HepG2 (cell line): ENCODE data around the gene SZRD1. TPM values are rescaled to one million over a fixed set of nuclear protein-coding genes. Genes with fewer than 3 reads are reported as not detected.

Experiments used
- CREB1 ChIP-seq, 2 experiments: fragments of 450-650 bp in 1 of 2; IDR thresholded peaks; 2 replicates each; pipeline ENCODE4 v1.6.1; 2016 to 2017; ENCODE audit warnings: control low read depth in 1 of 2, mild to moderate bottlenecking in 1 of 2, missing compliant biosample characterization in 1 of 2, missing genetic modification characterization in 1 of 2
- ELF3 ChIP-seq: IDR thresholded peaks from 2 replicates; pipeline ENCODE4 v1.6.1; 2016; ENCODE audit warnings: missing genetic modification reagents, missing compliant biosample characterization
- MED13 ChIP-seq: sonication (generic); formaldehyde crosslinking; IDR thresholded peaks from 2 replicates; pipeline ENCODE4 v1.5.0; 2020; ENCODE audit warnings: missing genetic modification reagents
- POGZ ChIP-seq: sonication (generic); formaldehyde crosslinking; IDR thresholded peaks from 2 replicates; pipeline ENCODE4 v1.4.0; 2020; ENCODE audit warnings: mild to moderate bottlenecking, missing genetic modification reagents
- REL ChIP-seq: sonication (generic); formaldehyde crosslinking; conservative IDR thresholded peaks from 2 replicates; pipeline ENCODE4 v1.8.0; 2022; ENCODE audit warnings: mild to moderate bottlenecking, missing genetic modification reagents, moderate library complexity
- ZNF646 ChIP-seq: sonication (generic); formaldehyde crosslinking; IDR thresholded peaks from 2 replicates; pipeline ENCODE4 v1.9.0; 2021; ENCODE audit warnings: mild to moderate bottlenecking, missing genetic modification reagents
- ZNF816 ChIP-seq: sonication (generic); formaldehyde crosslinking; IDR thresholded peaks from 2 replicates; pipeline ENCODE4 v1.8.0; 2022; ENCODE audit warnings: missing genetic modification reagents, mild to moderate bottlenecking, borderline replicate concordance
- polyA plus RNA-seq, 8 experiments: library from polyadenylated mRNA; depleted of rRNA in 3 of 8; stranded (reverse) in 7 of 8; unstranded in 1 of 8; fragments of >200 nt; fragmentation: Illumina TruSeq in 4 of 8; extraction: Trizol in 4 of 8; gene quantifications; 2 replicates each; pipeline versions ENCODE4 v1.2.1 to v1.2.3, GENCODE V29; 2011 to 2016; ENCODE audit warnings: low read depth in 4 of 8, missing spikeins in 1 of 8, mixed read lengths in 1 of 8; ENCODE audit not compliant: insufficient read depth in 1 of 8
- total RNA-seq, 5 experiments: library from RNA; depleted of rRNA; stranded (reverse); fragments of >200 nt; fragmentation: Illumina TruSeq; extraction: Trizol; gene quantifications; 2 replicates each; pipeline ENCODE4 v1.2.3, GENCODE V29; 2016; ENCODE audit warnings: low read depth in 1 of 5
- TF ChIP-seq, protein P1 (sequence below), 2 experiments: sonication (generic) in 1 of 2; formaldehyde crosslinking in 1 of 2; IDR thresholded peaks; 2 replicates each; pipeline versions ENCODE4 v1.4.0 to v1.6.1; 2016 to 2020; ENCODE audit warnings: borderline replicate concordance in 1 of 2, low read depth in 1 of 2, mild to moderate bottlenecking in 1 of 2, missing genetic modification reagents in 1 of 2
- TF ChIP-seq, protein P2 (sequence below): IDR thresholded peaks from 2 replicates; pipeline ENCODE4 v1.4.0; 2020; ENCODE audit warnings: mild to moderate bottlenecking, missing genetic modification reagents
- TF ChIP-seq, protein P3 (sequence below): IDR thresholded peaks from 2 replicates; pipeline ENCODE4 v1.6.1; 2016; ENCODE audit warnings: mild to moderate bottlenecking

SZRD1 gene
- total and polyA plus RNA-seq, 2 of the 13 experiments (the other 11 are each of a cell fraction or from before 2014, with no cell fraction given) = 28.5 to 41.4 TPM

DNA sequence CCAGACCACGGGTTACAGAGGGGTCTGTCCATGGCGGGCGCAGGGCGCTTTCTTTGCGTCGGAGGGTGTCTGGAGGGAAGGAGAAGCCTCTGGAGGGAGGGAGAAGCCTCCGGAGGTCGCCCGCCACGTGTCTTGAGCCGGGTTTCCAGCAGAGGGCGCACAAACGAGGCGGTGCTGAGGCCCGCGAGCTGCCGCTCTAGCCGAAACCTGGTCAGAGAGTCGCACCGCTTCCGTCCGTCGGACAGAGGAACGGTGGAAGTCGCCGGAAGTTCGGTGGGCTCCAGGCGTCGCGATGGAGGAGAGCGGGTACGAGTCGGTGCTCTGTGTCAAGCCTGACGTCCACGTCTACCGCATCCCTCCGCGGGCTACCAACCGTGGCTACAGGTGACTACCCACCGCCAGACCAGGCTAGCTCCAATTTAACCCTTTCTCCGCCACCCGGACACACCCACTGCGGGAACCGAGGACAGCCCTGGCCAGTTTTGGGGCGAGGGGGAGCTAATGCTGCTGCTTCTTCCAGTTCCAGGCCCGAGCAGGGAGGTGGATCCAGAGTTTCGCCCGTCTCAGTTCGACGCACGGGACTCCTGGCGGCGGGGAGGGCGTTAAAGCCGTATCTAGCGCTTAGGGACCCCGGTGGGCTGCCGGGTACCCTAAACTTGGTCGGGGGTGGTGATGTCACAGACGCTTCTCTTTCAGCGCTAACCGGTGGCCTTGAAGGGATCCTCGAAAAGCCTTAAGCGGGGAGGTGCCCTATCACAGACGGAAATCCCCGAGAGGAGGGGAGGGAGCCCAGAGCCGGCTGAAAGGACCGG, 73.6 kb downstream of the SZRD1 start, which contains the start of gene NECAP2 (continued):
- TF ChIP-seq, protein P1, sequence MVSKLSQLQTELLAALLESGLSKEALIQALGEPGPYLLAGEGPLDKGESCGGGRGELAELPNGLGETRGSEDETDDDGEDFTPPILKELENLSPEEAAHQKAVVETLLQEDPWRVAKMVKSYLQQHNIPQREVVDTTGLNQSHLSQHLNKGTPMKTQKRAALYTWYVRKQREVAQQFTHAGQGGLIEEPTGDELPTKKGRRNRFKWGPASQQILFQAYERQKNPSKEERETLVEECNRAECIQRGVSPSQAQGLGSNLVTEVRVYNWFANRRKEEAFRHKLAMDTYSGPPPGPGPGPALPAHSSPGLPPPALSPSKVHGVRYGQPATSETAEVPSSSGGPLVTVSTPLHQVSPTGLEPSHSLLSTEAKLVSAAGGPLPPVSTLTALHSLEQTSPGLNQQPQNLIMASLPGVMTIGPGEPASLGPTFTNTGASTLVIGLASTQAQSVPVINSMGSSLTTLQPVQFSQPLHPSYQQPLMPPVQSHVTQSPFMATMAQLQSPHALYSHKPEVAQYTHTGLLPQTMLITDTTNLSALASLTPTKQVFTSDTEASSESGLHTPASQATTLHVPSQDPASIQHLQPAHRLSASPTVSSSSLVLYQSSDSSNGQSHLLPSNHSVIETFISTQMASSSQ (IDR thresholded peaks at IDR 0.05; ENCODE audit: low read depth) = no peak
- TF ChIP-seq, protein P1 (CRISPR knock-in tag; IDR thresholded peaks at IDR 0.05; ENCODE audit: borderline replicate concordance) = peak; percentile 69; the same call in 1 of the 2 replicates
- TF ChIP-seq REL (CRISPR knock-in tag) (no peak), POGZ (peak; percentile 94), MED13 (CRISPR knock-in tag) (0 out of 2 replicates have a peak, but pooled peaks have one; percentile 59), ZNF646 (CRISPR knock-in tag) (peak; percentile 30; the same call in 1 of the 2 replicates), ELF3 (CRISPR knock-in tag) (peak; percentile 85), ZNF816 (CRISPR knock-in tag) (0 out of 2 replicates have a peak, but pooled peaks have one; percentile 71), CREB1 (IDR thresholded peaks at IDR 0.05) (peak; percentile 55), CREB1 (CRISPR knock-in tag; IDR thresholded peaks at IDR 0.05) (peak; percentile 91)
- TF ChIP-seq, protein P2, sequence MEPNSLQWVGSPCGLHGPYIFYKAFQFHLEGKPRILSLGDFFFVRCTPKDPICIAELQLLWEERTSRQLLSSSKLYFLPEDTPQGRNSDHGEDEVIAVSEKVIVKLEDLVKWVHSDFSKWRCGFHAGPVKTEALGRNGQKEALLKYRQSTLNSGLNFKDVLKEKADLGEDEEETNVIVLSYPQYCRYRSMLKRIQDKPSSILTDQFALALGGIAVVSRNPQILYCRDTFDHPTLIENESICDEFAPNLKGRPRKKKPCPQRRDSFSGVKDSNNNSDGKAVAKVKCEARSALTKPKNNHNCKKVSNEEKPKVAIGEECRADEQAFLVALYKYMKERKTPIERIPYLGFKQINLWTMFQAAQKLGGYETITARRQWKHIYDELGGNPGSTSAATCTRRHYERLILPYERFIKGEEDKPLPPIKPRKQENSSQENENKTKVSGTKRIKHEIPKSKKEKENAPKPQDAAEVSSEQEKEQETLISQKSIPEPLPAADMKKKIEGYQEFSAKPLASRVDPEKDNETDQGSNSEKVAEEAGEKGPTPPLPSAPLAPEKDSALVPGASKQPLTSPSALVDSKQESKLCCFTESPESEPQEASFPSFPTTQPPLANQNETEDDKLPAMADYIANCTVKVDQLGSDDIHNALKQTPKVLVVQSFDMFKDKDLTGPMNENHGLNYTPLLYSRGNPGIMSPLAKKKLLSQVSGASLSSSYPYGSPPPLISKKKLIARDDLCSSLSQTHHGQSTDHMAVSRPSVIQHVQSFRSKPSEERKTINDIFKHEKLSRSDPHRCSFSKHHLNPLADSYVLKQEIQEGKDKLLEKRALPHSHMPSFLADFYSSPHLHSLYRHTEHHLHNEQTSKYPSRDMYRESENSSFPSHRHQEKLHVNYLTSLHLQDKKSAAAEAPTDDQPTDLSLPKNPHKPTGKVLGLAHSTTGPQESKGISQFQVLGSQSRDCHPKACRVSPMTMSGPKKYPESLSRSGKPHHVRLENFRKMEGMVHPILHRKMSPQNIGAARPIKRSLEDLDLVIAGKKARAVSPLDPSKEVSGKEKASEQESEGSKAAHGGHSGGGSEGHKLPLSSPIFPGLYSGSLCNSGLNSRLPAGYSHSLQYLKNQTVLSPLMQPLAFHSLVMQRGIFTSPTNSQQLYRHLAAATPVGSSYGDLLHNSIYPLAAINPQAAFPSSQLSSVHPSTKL (CRISPR knock-in tag) = peak; percentile 71; the same call in 1 of the 2 replicates
- TF ChIP-seq, protein P3, sequence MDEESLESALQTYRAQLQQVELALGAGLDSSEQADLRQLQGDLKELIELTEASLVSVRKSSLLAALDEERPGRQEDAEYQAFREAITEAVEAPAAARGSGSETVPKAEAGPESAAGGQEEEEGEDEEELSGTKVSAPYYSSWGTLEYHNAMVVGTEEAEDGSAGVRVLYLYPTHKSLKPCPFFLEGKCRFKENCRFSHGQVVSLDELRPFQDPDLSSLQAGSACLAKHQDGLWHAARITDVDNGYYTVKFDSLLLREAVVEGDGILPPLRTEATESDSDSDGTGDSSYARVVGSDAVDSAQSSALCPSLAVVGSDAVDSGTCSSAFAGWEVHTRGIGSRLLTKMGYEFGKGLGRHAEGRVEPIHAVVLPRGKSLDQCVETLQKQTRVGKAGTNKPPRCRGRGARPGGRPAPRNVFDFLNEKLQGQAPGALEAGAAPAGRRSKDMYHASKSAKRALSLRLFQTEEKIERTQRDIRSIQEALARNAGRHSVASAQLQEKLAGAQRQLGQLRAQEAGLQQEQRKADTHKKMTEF (CRISPR knock-in tag) = peak; percentile 96
